ENCODE measurements around the gene RNU1-1.
"Not testable (repeated sequence)": the region's sequence is repeated elsewhere in the genome, so short reads cannot be mapped to it uniquely, and the experiment has no call there.

RNU1-1 gene

GRCh38 chr1:16514107-16515055 lies at the start of gene RNU1-1:
Gene RNU1-1, minus strand, starts transcription at chr1:16514285.
- peak; percentile 46 to 55 for DNase-seq

- DNase-seq: not testable (repeated sequence)
Measured at GRCh38 chr1:16561035-16561434, 47.0 kb upstream of the RNU1-1 start.

- DNase-seq: not testable (repeated sequence)
Measured at GRCh38 chr1:16560498-16560897, 46.4 kb upstream of the RNU1-1 start.

GRCh38 chr1:16559688-16560087 lies 45.6 kb upstream of the RNU1-1 start:
- DNase-seq: not testable (repeated sequence)

- DNase-seq: not testable (repeated sequence)
Measured at GRCh38 chr1:16557034-16557433, 42.9 kb upstream of the RNU1-1 start.

GRCh38 chr1:16553244-16553643 lies 39.2 kb upstream of the RNU1-1 start:
- DNase-seq: not testable (repeated sequence)

GRCh38 chr1:16550212-16550918 lies 36.3 kb upstream of the RNU1-1 start:
- DNase-seq: not testable (repeated sequence)

- not testable (repeated sequence) for DNase-seq
Measured at GRCh38 chr1:16549545-16549944, 35.5 kb upstream of the RNU1-1 start.

GRCh38 chr1:16547502-16548241 lies 33.6 kb upstream of the RNU1-1 start:
- DNase-seq: not testable (repeated sequence)

- not testable (repeated sequence) for DNase-seq
Measured at GRCh38 chr1:16545682-16546095, 31.6 kb upstream of the RNU1-1 start.

- DNase-seq: not testable (repeated sequence)
Measured at GRCh38 chr1:16540421-16540893, 26.4 kb upstream of the RNU1-1 start.

- not testable (repeated sequence) for DNase-seq
Measured at GRCh38 chr1:16537528-16537927, 23.4 kb upstream of the RNU1-1 start.

- DNase-seq: not testable (repeated sequence)
Measured at GRCh38 chr1:16536796-16537195, 22.7 kb upstream of the RNU1-1 start.

GRCh38 chr1:16535898-16536297 lies 21.8 kb upstream of the RNU1-1 start:
- not testable (repeated sequence) for DNase-seq

- not testable (repeated sequence) for DNase-seq
Measured at GRCh38 chr1:16535487-16535886, 21.4 kb upstream of the RNU1-1 start.

GRCh38 chr1:16534829-16535456 lies 20.9 kb upstream of the RNU1-1 start:
- not testable (repeated sequence) for DNase-seq

- not testable (repeated sequence) for DNase-seq
Measured at GRCh38 chr1:16534239-16534828, 20.2 kb upstream of the RNU1-1 start.

- DNase-seq: not testable (repeated sequence)
Measured at GRCh38 chr1:16532235-16532991, 18.3 kb upstream of the RNU1-1 start.

GRCh38 chr1:16528338-16528737 lies 14.3 kb upstream of the RNU1-1 start:
- not testable (repeated sequence) for DNase-seq

GRCh38 chr1:16525769-16526168 lies 11.7 kb upstream of the RNU1-1 start:
- DNase-seq: not testable (repeated sequence)

- DNase-seq: not testable (repeated sequence)
Measured at GRCh38 chr1:16521679-16522078, 7.6 kb upstream of the RNU1-1 start.

Measured in NCI-H187 (cell line).